GM12873 (cell line): ENCODE results near the gene PSORS1C1.

Experiments
- CTCF ChIP-seq: IDR thresholded peaks from 2 replicates; pipeline ENCODE4 v1.5.1; 2012; ENCODE audit warnings: low read depth, mild to moderate bottlenecking, moderate library complexity, low read length, control low read depth; ENCODE audit not compliant: insufficient read depth; ENCODE audit errors: missing control alignments

Gene PSORS1C1

GRCh38 chr6:31079656-31080261, 34.8 kb upstream of the PSORS1C1 start:
- peak; percentile 72 for TF ChIP-seq CTCF

- no peak for TF ChIP-seq CTCF
Observed at GRCh38 chr6:31081872-31082271, 32.7 kb upstream of the PSORS1C1 start.

GRCh38 chr6:31083742-31084354, 30.8 kb upstream of the PSORS1C1 start:
- TF ChIP-seq CTCF = peak; percentile 77

GRCh38 chr6:31086788-31087440, 27.7 kb upstream of the PSORS1C1 start:
- no peak for TF ChIP-seq CTCF

- peak; percentile 73 for TF ChIP-seq CTCF
Observed at GRCh38 chr6:31087494-31088089, 27.0 kb upstream of the PSORS1C1 start.

GRCh38 chr6:31090275-31090972, 24.2 kb upstream of the PSORS1C1 start:
- TF ChIP-seq CTCF = no peak

GRCh38 chr6:31090973-31091364, 23.6 kb upstream of the PSORS1C1 start:
- TF ChIP-seq CTCF = no peak
